Karpas-422 (cell line): Measurements from ENCODE around the gene WDR17. TPM values are rescaled to one million over a fixed set of nuclear protein-coding genes. Genes with fewer than 3 reads are reported as not detected.

Source experiments
- DNase-seq: peaks from one replicate; pipeline ENCODE4 v3.0.0-alpha.2; 2015
- H2AFZ ChIP-seq: fragments of 200-600 bp; sonication (generic); 2 replicates; pipeline ENCODE4 v1.6.1; 2014; ENCODE audit warnings: antibody characterized with exemption, low read length, mixed read lengths
- H3K27ac ChIP-seq: fragments of 200-600 bp; sonication (generic); 2 replicates; pipeline ENCODE4 v1.5.1; 2014; ENCODE audit warnings: mild to moderate bottlenecking, low read length, moderate library complexity
- H3K27me3 ChIP-seq: fragments of 200-600 bp; sonication (generic); 2 replicates; pipeline ENCODE4 v1.6.1; 2014; ENCODE audit warnings: low read length, mixed read lengths
- H3K36me3 ChIP-seq: fragments of 200-600 bp; sonication (generic); 2 replicates; pipeline ENCODE4 v1.6.1; 2014; ENCODE audit warnings: low read length, mixed read lengths; ENCODE audit not compliant: insufficient read depth
- H3K4me1 ChIP-seq: fragments of 200-600 bp; sonication (generic); 2 replicates; pipeline ENCODE4 v1.6.1; 2014; ENCODE audit warnings: mild to moderate bottlenecking, low read length, mixed read lengths
- H3K4me2 ChIP-seq: fragments of 200-600 bp; sonication (generic); 2 replicates; pipeline ENCODE4 v1.6.1; 2014; ENCODE audit warnings: low read length, low read depth, mild to moderate bottlenecking; ENCODE audit not compliant: poor library complexity, severe bottlenecking
- H3K4me3 ChIP-seq: fragments of 200-600 bp; sonication (generic); 2 replicates; pipeline ENCODE4 v1.5.1; 2014; ENCODE audit warnings: mild to moderate bottlenecking, antibody characterized with exemption, low read length, mixed read lengths
- H3K79me2 ChIP-seq: fragments of 200-600 bp; sonication (generic); 2 replicates; pipeline ENCODE4 v1.6.1; 2014; ENCODE audit warnings: mild to moderate bottlenecking, low read length, mixed read lengths
- H3K9ac ChIP-seq: fragments of 200-600 bp; sonication (generic); 2 replicates; pipeline ENCODE4 v1.6.0; 2014; ENCODE audit warnings: low read length
- H3K9me2 ChIP-seq: fragments of 200-600 bp; sonication (generic), shearing (Covaris generic); replicated peaks from 2 replicates; pipeline ENCODE4 v1.6.0; 2014; ENCODE audit warnings: mild to moderate bottlenecking, low read length, moderate library complexity; ENCODE audit not compliant: insufficient read depth
- H3K9me3 ChIP-seq: fragments of 300-700, 200-600 bp; sonication (generic); 2 replicates; pipeline ENCODE4 v1.6.1; 2014; ENCODE audit warnings: low read length, mixed read lengths
- H4K20me1 ChIP-seq: fragments of 200-600 bp; sonication (generic); 2 replicates; pipeline ENCODE4 v1.6.1; 2014; ENCODE audit warnings: mild to moderate bottlenecking, antibody characterized with exemption, low read length, low read depth; ENCODE audit not compliant: insufficient read depth
- total RNA-seq: library from RNA; depleted of rRNA; stranded (reverse); fragments of >200 nt; shearing (Covaris generic); gene quantifications from 2 replicates; pipeline ENCODE4 v1.2.3, GENCODE V29; 2014; ENCODE audit warnings: low replicate concordance

The WDR17 gene
- total RNA-seq, 1 experiment from 2014 or later = 3.8 TPM

DNA sequence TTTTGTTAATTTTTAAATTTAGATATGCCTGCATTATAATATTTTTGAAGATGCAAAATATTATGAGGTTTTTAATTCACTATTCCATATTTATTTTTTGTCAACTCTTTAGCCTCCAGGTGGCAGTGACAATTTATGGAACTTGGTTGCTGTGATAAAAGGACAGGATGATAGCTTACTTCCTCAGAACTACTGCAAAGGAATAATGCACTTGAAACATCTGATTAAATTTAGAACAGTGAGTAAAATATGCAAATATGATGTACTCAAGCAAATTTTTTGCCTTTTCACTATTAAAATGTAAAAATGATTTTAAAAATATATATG is 84.7 kb downstream of the WDR17 start:
- H3K4me1 ChIP-seq = peaks cover 15% of the 10 kb centered on the region
- no peaks in the 10 kb centered on the region for H3K27me3 ChIP-seq
- H4K20me1 ChIP-seq = no peaks in the 10 kb centered on the region
- DNase-seq = peak; percentile 44
- no peak overlapping the region for H3K9ac ChIP-seq
- peak overlapping the region; percentile 19 for H3K4me2 ChIP-seq
- no peak overlapping the region for H2AFZ ChIP-seq
- H3K27ac ChIP-seq = no peak overlapping the region
- H3K4me3 ChIP-seq = no peak overlapping the region
- H3K36me3 ChIP-seq = no peaks in the 10 kb centered on the region
- H3K9me2 ChIP-seq = no peaks in the 10 kb centered on the region
- no peaks in the 10 kb centered on the region for H3K9me3 ChIP-seq
- no peaks in the 10 kb centered on the region for H3K79me2 ChIP-seq

DNA sequence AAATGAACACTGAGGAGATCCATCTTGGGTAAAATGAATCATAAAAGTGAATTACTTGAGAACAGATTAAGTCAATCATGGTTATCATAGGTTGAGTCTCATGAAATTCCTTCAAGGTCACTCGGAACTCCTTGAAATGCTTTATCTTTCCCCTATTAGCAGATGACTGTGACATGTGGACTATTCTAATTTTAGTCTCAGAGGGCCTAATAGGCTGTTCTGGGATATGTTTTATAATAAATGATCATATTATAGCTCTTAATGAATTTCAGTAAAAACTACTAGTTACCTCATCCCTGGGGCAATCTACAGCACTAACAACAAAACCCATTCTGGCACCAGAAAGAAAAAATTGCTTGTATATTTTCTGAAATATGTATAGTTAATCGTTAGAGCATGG is 85.1 kb downstream of the WDR17 start:
- Histone ChIP-seq H4K20me1 (no peaks in the 10 kb centered on the region), H3K9me3 (no peaks in the 10 kb centered on the region), H2AFZ (peak overlapping the region; percentile 50), H3K9me2 (no peaks in the 10 kb centered on the region), H3K79me2 (no peaks in the 10 kb centered on the region), H3K27me3 (no peaks in the 10 kb centered on the region), H3K27ac (no peak overlapping the region), H3K36me3 (no peaks in the 10 kb centered on the region), H3K4me2 (peak overlapping the region; percentile 19), H3K4me3 (no peak overlapping the region), H3K4me1 (peaks cover 15% of the 10 kb centered on the region), H3K9ac (no peak overlapping the region)
- DNase-seq = no peak

DNA sequence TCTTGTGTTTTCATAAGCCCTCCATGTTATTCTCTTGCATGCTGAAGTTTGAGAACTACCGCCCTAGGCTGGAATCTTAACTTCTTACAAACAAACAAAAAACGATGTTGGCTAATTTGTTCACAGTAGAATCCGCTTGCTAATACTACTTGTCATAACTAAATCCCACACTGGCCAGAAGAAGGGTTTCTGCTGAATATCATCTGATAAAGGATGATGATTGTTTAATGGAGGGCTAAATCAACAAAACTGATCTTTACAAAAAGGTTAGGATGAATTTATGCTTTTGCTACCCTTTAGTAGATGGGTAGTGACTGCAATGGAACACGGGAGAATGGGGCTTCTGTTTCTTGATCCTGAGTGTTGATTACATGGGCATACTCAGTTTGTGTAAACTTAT is 87.5 kb downstream of the WDR17 start:
- Histone ChIP-seq H3K4me3 (no peak overlapping the region), H3K36me3 (no peaks in the 10 kb centered on the region), H3K27me3 (no peaks in the 10 kb centered on the region), H3K9me3 (no peaks in the 10 kb centered on the region), H3K9me2 (no peaks in the 10 kb centered on the region), H3K79me2 (no peaks in the 10 kb centered on the region), H3K4me2 (no peak overlapping the region), H3K4me1 (peaks cover 15% of the 10 kb centered on the region), H3K27ac (no peak overlapping the region), H2AFZ (no peak overlapping the region), H3K9ac (no peak overlapping the region), H4K20me1 (no peaks in the 10 kb centered on the region)
- no peak for DNase-seq

DNA sequence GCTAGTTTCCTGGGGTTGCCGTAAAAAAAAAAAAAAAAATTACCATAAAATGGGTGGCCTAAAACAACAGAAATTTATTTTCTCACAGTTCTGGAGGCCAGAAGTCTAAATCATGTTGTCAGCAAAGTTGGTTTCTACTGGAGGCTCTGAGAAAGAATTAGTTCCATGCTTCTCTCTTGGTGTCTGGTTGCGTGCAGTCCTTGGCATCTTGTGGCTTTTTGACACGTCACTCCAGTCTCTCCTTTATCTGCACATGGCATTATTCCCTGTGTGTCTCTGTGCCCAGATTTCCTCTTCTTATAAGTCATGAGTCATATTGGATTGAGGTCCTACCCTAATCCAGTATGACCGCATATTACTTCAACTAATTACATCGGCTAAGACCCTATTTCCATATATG is 91.0 kb downstream of the WDR17 start:
- Histone ChIP-seq H3K27me3 (no peaks in the 10 kb centered on the region), H3K4me2 (no peak overlapping the region), H3K9ac (no peak overlapping the region), H3K4me1 (no peaks in the 10 kb centered on the region), H3K36me3 (no peaks in the 10 kb centered on the region), H4K20me1 (no peaks in the 10 kb centered on the region), H3K79me2 (no peaks in the 10 kb centered on the region), H3K9me3 (no peaks in the 10 kb centered on the region), H3K27ac (no peak overlapping the region), H2AFZ (no peak overlapping the region), H3K4me3 (no peak overlapping the region), H3K9me2 (no peaks in the 10 kb centered on the region)
- no peak for DNase-seq

DNA sequence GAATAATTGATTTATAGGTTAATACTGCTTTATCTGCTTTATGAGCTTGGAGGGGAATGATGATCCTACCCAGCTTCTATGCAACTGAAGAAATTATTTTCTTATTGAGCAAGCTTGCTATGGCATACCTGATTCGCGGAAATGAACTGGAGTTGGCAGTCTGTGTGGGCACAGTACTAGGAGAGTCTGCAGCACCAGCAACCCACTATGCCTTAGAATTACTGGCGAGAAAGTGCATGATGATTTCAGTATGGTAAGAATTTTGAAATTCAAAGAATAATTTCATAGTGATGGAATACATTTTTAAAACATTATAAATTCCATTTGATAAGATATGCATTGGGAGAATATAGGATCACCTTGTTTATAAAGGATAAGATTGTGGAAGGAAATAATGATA is 97.4 kb downstream of the WDR17 start:
- no peaks in the 10 kb centered on the region for H3K36me3 ChIP-seq
- no peaks in the 10 kb centered on the region for H4K20me1 ChIP-seq
- no peak overlapping the region for H3K27ac ChIP-seq
- H3K4me3 ChIP-seq = no peak overlapping the region
- H2AFZ ChIP-seq = no peak overlapping the region
- no peak overlapping the region for H3K4me2 ChIP-seq
- H3K9me2 ChIP-seq = no peaks in the 10 kb centered on the region
- no peak overlapping the region for H3K9ac ChIP-seq
- DNase-seq = no peak
- H3K79me2 ChIP-seq = no peaks in the 10 kb centered on the region
- H3K4me1 ChIP-seq = no peaks in the 10 kb centered on the region
- H3K27me3 ChIP-seq = no peaks in the 10 kb centered on the region
- H3K9me3 ChIP-seq = no peaks in the 10 kb centered on the region

DNA sequence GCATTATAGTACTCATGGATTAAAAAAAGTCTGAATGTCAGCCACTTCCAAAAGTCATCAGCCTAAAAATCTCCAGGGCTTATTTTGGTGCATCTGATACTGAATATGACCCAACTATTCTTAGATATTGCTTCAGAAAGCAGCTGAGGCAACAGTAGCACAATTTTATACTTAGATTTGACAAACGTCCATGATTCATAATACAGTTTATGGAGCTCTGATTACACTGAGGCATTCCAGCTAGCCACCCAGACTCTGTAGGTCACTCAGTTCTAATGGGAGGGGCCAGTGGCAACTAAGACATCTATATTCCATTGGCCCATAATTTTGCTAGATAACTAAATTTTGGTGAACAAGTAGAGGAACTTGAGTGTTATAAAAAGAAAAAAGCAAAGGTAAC is 119.4 kb downstream of the WDR17 start:
- H3K79me2 ChIP-seq = no peaks in the 10 kb centered on the region
- no peak overlapping the region for H2AFZ ChIP-seq
- peaks cover 5% of the 10 kb centered on the region for H3K4me1 ChIP-seq
- H3K4me3 ChIP-seq = no peak overlapping the region
- H3K9me3 ChIP-seq = no peaks in the 10 kb centered on the region
- no peak for DNase-seq
- H3K36me3 ChIP-seq = no peaks in the 10 kb centered on the region
- no peaks in the 10 kb centered on the region for H3K27me3 ChIP-seq
- no peak overlapping the region for H3K27ac ChIP-seq
- no peaks in the 10 kb centered on the region for H3K9me2 ChIP-seq
- H3K9ac ChIP-seq = no peak overlapping the region
- H3K4me2 ChIP-seq = no peak overlapping the region
- H4K20me1 ChIP-seq = no peaks in the 10 kb centered on the region

DNA sequence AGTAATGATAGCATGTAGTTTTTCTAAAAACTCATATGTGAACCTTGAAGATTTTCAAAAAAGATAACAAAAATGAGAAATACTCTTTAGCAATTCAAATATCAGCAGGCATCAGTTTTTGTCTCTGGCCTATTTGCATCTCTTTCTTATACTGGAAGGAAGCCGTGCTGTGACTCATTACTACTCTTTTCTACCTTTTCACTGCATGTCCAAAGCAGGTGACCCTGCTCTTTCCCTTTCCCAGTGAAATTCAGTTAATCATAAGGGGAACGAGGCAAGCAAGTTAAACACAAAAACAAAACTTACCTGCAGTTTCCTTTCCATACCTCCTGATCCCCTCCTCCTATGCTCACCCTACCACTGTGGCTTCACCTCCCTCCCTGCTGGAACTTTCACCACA is 120.4 kb downstream of the WDR17 start:
- peaks cover 5% of the 10 kb centered on the region for H3K4me1 ChIP-seq
- no peak overlapping the region for H3K27ac ChIP-seq
- no peaks in the 10 kb centered on the region for H4K20me1 ChIP-seq
- H3K27me3 ChIP-seq = no peaks in the 10 kb centered on the region
- no peak overlapping the region for H2AFZ ChIP-seq
- no peaks in the 10 kb centered on the region for H3K9me2 ChIP-seq
- no peaks in the 10 kb centered on the region for H3K79me2 ChIP-seq
- no peak overlapping the region for H3K9ac ChIP-seq
- no peaks in the 10 kb centered on the region for H3K9me3 ChIP-seq
- no peak overlapping the region for H3K4me2 ChIP-seq
- no peaks in the 10 kb centered on the region for H3K36me3 ChIP-seq
- H3K4me3 ChIP-seq = no peak overlapping the region
- no peak for DNase-seq

DNA sequence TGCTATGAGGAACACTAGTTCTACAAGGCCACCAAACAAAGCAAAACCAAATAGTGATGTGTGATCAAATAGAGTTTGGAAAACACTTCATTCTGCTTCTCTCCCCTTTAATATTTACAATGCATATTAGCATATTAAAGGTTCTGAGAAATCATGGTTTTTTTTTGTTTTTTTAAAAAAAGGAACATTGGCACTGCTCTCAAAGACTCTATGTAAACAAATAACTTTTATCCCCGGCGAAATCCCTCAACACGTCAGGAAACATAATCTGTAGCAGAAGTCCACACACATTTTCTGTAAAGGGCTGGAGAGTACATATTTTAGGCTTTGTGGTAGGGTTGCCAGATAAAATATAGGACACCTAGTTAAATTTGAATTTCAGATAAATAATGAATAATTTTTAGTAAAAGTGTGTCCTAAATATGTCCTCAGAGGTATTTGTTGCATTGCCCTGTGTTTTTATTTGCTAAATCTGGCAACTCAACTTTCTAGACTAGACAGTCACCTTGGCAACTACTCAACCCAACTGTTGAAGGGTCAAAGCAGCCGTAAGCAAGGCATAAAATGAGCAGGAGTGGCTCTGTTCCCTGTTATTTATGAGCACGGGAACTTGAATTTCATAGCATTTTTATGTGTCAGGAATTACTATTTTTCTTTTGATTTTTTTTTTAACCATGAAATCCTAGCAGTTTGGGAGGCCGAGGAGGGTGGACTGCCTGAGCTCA is 121.2 kb downstream of the WDR17 start:
- H3K27me3 ChIP-seq = no peaks in the 10 kb centered on the region
- H3K79me2 ChIP-seq = no peaks in the 10 kb centered on the region
- no peak for DNase-seq
- H3K36me3 ChIP-seq = no peaks in the 10 kb centered on the region
- no peak overlapping the region for H2AFZ ChIP-seq
- H3K9me2 ChIP-seq = no peaks in the 10 kb centered on the region
- no peak overlapping the region for H3K4me2 ChIP-seq
- no peak overlapping the region for H3K4me3 ChIP-seq
- H3K9ac ChIP-seq = no peak overlapping the region
- H4K20me1 ChIP-seq = no peaks in the 10 kb centered on the region
- no peaks in the 10 kb centered on the region for H3K9me3 ChIP-seq
- peaks cover 5% of the 10 kb centered on the region for H3K4me1 ChIP-seq
- H3K27ac ChIP-seq = no peak overlapping the region

DNA sequence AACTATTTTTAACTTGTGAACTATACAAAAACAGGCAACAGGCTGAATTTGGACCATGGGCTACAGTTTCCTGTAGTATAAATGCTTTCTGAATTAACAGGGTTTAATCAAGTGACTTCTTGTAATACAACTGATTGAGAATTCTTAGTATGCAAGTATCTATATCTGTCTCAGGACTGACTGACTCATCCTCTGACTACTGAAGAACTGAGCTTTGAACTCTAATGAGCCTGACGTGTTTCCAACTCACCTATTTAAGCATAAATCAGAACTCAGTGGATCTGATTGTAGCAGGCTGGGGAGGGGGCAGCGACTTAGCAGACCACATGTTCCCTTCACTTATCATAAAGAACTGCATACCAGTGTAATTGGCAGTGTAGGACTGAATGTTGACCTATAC is 122.0 kb downstream of the WDR17 start:
- Histone ChIP-seq H3K9me3 (no peaks in the 10 kb centered on the region), H3K9ac (no peak overlapping the region), H3K27me3 (no peaks in the 10 kb centered on the region), H3K4me3 (no peak overlapping the region), H3K27ac (no peak overlapping the region), H4K20me1 (no peaks in the 10 kb centered on the region), H3K79me2 (no peaks in the 10 kb centered on the region), H3K36me3 (no peaks in the 10 kb centered on the region), H3K4me2 (no peak overlapping the region), H2AFZ (no peak overlapping the region), H3K9me2 (no peaks in the 10 kb centered on the region), H3K4me1 (peaks cover 5% of the 10 kb centered on the region)
- DNase-seq = no peak
